ENCODE results near the gene CHRNE. TPM values are rescaled to one million over a fixed set of nuclear protein-coding genes. Genes with fewer than 3 reads are reported as not detected.

Gene CHRNE
- total and polyA plus RNA-seq, 2 of the 13 experiments (the other 11 are each of a cell fraction or from before 2014, with no cell fraction given), result 0.53 to 0.59 TPM

DNA sequence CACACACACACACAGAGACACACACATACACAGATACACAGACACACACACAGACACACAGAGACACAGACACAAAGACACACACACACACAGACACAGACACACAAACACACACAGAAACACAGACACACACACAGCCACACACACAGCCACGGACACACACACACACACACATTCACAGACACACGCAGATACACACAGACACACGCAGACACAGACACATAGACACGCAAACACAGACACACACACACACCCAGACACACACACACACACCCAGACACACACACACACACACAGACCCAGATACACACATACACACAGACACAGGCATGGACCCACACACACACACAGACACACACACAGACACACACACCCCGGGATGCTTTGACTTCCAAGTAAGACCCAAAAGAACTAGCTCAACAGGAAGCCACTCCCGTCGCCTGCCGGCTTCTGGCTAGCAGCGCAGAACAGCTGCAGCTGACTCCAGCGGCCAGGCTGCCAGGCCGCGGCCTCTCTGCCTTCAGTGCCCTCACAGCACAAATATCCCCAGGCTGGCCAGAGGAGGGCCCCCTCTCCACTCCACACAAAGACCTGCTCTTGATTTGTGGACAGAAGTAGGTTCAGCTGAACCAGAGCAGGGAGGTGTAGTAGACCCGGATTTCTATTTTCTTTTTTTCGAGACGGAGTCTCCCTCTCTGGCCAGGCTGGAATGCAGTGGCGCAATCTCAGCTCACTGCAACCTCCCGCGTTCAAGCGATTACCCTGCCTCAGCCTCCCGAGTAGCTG lies 6.0 kb upstream of the CHRNE start (continued):
- TF ChIP-seq, protein P1, sequence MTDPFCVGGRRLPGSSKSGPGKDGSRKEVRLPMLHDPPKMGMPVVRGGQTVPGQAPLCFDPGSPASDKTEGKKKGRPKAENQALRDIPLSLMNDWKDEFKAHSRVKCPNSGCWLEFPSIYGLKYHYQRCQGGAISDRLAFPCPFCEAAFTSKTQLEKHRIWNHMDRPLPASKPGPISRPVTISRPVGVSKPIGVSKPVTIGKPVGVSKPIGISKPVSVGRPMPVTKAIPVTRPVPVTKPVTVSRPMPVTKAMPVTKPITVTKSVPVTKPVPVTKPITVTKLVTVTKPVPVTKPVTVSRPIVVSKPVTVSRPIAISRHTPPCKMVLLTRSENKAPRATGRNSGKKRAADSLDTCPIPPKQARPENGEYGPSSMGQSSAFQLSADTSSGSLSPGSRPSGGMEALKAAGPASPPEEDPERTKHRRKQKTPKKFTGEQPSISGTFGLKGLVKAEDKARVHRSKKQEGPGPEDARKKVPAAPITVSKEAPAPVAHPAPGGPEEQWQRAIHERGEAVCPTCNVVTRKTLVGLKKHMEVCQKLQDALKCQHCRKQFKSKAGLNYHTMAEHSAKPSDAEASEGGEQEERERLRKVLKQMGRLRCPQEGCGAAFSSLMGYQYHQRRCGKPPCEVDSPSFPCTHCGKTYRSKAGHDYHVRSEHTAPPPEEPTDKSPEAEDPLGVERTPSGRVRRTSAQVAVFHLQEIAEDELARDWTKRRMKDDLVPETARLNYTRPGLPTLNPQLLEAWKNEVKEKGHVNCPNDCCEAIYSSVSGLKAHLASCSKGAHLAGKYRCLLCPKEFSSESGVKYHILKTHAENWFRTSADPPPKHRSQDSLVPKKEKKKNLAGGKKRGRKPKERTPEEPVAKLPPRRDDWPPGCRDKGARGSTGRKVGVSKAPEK (CRISPR knock-in tag; IDR thresholded peaks at IDR 0.05; ENCODE audit: borderline replicate concordance), result no peak
- TF ChIP-seq, protein P2, sequence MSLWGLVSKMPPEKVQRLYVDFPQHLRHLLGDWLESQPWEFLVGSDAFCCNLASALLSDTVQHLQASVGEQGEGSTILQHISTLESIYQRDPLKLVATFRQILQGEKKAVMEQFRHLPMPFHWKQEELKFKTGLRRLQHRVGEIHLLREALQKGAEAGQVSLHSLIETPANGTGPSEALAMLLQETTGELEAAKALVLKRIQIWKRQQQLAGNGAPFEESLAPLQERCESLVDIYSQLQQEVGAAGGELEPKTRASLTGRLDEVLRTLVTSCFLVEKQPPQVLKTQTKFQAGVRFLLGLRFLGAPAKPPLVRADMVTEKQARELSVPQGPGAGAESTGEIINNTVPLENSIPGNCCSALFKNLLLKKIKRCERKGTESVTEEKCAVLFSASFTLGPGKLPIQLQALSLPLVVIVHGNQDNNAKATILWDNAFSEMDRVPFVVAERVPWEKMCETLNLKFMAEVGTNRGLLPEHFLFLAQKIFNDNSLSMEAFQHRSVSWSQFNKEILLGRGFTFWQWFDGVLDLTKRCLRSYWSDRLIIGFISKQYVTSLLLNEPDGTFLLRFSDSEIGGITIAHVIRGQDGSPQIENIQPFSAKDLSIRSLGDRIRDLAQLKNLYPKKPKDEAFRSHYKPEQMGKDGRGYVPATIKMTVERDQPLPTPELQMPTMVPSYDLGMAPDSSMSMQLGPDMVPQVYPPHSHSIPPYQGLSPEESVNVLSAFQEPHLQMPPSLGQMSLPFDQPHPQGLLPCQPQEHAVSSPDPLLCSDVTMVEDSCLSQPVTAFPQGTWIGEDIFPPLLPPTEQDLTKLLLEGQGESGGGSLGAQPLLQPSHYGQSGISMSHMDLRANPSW (CRISPR knock-in tag; IDR thresholded peaks at IDR 0.05; ENCODE audit: borderline replicate concordance), result peak; percentile 73; the same call in 1 of the 2 replicates
- TF ChIP-seq GATAD1 (CRISPR knock-in tag; IDR thresholded peaks at IDR 0.05), result peak; percentile 49; the same call in 1 of the 2 replicates
- TF ChIP-seq GABPA (IDR thresholded peaks at IDR 0.05; ENCODE audit: low read depth, low read length), result no peak
- TF ChIP-seq GABPA (CRISPR knock-in tag; IDR thresholded peaks at IDR 0.05; ENCODE audit: low read depth), result no peak
- no peak for TF ChIP-seq ATF7 (IDR thresholded peaks at IDR 0.05)
- TF ChIP-seq ATF7 (CRISPR knock-in tag; IDR thresholded peaks at IDR 0.05), result no peak
- TF ChIP-seq, protein P3, sequence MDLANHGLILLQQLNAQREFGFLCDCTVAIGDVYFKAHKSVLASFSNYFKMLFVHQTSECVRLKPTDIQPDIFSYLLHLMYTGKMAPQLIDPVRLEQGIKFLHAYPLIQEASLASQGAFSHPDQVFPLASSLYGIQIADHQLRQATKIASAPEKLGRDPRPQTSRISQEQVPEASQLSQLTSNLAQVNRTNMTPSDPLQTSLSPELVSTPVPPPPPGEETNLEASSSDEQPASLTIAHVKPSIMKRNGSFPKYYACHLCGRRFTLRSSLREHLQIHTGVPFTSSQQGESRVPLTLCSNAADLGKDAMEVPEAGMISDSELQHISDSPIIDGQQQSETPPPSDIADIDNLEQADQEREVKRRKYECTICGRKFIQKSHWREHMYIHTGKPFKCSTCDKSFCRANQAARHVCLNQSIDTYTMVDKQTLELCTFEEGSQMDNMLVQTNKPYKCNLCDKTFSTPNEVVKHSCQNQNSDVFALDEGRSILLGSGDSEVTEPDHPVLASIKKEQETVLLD (CRISPR knock-in tag; IDR thresholded peaks at IDR 0.05; ENCODE audit: low read depth), result 0 out of 2 replicates have a peak, but pooled peaks have one; percentile 29
- TF ChIP-seq ARID4A (CRISPR knock-in tag; IDR thresholded peaks at IDR 0.05; ENCODE audit: borderline replicate concordance), result peak; percentile 66
- 0 out of 2 replicates have a peak, but pooled peaks have one; percentile 16 for TF ChIP-seq MIER2 (CRISPR knock-in tag; IDR thresholded peaks at IDR 0.05)
- 0 out of 2 replicates have a peak, but pooled peaks have one; percentile 15 for TF ChIP-seq MEF2D (CRISPR knock-in tag; IDR thresholded peaks at IDR 0.05)
- TF ChIP-seq MEIS1 (CRISPR knock-in tag; IDR thresholded peaks at IDR 0.05; ENCODE audit: borderline replicate concordance), result no peak
- TF ChIP-seq HMGXB4 (CRISPR knock-in tag; IDR thresholded peaks at IDR 0.05; ENCODE audit: borderline replicate concordance in 1 of 2, low read depth in 1 of 2), result peak; percentile 84 to 93
- peak; percentile 80; the same call in 1 of the 2 replicates for TF ChIP-seq REL (CRISPR knock-in tag; conservative IDR thresholded peaks at IDR 0.05)
